Fibroblast of skin of abdomen (primary cell): Measurements from ENCODE around the gene GID8.

Experiments
- DNase-seq: peaks from one replicate; pipeline ENCODE4 v3.0.0-alpha.2; 2013

Gene GID8

DNA sequence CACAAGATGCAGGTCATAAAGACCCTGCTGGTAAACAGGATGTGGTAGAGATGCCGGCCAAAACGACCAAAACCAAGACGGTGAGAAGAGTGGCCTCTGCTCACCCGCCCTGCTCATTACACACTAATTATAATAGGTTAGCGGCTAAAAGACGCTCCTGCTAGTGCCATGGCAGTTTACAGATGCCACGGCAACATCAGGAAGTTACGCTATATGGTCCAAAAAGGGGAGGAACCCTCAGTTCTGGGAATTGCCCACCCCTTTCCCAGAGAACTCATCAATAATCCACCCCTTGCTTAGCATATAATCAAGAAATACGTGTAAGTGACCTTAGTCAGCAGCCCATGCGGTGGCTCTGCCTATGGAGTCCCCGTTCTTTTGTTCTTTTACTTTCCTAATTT lies 51.3 kb downstream of the GID8 start:
- no peak for DNase-seq

DNA sequence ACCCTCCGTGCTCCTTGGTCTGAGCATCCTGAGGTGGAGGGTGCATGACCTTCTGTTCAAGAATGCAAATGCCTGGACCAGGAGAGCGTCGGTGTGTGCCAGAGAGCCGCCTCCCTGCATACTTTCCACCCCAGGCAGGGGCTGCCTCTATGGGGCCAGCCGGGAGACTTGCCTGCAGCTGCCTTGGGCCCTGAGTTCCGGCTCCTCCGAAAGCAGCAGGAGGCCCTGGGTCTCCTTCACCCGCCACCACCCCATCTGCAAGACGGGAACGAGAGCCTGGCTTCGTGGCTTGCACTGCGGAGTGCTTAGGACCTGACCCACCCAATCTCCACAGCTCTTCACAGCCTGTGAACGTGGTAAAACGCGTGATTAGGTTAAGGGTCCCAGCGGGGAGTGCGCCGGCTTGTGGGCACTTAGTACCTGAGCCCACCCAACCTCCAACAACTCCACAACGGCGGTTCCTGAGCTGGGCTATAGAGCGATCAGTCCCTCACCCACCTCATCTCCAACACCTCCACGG lies 52.4 kb downstream of the GID8 start:
- no peak for DNase-seq

DNA sequence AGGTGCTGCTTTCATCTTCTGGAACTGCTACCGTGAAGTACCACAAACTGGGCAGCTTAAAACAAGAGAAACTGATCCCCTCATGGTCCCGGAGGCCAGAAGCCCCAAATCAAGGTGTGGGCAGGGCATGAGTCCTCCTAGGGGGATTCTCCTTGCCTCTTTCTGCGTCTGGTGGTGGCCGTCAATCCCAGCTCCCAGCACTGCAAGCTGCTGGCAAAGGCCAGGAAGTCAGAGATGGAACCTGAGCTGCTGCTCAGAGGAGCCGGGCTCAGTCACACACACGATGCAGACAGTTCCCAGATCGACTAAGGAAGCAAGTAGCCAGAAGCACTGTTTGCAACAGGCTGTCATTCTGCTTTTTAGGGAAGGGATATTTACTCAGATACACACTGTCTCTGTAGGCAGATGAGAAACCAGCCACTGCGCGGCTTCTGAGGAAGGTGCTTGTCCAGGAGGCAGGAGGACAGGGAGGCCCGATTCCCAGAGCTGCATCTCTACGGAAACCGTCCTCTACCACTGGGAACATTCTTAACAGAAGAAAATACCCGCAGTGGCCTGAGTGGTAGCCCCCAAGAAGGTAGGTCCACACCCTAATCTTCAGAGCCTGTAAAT lies 53.4 kb downstream of the GID8 start:
- DNase-seq = no peak

DNA sequence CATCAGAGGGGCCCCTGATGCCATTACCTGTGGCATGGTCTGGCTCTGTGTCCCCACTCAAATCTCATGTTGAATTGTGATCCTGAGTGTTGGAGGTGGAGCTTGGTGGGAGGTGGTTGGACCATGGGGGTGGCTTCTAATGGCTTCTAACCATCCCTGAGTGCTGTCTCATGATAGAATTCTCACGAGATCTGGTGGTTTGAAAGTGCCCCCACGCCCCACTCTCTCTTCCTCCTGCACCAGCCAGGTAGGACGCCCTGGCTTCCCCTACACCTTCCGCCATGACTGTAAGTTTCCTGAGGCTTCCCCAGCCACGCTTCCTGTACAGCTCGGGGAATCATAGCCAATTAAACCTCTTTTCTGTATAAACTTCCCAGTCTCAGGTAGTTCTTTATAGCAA lies 53.9 kb downstream of the GID8 start:
- no peak for DNase-seq

DNA sequence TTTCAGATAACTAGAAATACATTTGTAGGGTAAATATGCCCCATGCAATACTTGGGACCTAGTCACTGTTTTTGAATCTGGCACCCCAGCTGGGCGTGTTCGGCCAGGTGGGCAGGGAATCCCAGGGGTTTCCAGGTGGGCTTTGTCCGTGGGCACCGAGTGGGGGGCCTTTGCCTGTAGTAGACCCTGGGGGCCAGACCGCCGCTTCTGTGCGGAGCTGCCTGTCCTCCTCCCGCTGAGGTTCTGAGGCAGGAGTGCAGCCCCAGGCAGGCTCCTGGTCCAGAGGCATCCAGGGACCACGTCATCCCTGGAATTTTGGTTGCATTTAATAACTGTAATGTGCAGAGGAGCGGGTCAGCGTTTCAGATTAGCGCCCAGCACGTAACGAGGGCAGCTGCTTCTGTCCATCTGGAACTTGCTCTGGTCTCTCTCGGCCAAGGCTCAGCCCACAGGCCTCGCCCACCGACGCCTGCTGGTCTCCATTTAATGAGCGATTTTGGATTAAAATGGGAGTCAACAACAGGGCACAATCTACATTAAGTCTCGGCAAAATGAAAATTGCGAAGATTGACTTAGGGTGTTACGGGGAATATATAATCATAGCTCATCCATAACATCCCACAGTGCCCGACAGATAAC lies 56.0 kb downstream of the GID8 start:
- DNase-seq = no peak

DNA sequence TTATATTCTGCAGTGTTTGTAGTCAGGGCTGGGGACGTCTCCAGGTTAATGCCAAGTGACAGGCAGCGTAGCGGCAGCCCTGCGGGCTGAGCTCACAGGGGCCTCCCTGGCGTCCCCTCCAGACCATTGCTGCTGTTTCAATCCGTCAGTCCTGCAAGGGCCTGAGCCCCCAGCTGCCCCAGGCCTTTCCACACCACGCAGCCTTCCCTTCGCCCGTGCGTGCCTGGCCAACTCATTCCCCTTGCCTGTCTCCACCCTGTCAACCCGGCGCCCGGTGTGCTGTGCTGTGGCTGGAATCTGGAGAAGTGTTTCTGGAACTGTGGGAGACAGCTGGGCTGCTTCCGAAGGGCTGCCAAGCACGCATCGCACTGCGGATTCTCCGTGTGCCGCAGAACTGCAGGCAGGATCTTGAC lies 56.9 kb downstream of the GID8 start:
- DNase-seq = no peak

DNA sequence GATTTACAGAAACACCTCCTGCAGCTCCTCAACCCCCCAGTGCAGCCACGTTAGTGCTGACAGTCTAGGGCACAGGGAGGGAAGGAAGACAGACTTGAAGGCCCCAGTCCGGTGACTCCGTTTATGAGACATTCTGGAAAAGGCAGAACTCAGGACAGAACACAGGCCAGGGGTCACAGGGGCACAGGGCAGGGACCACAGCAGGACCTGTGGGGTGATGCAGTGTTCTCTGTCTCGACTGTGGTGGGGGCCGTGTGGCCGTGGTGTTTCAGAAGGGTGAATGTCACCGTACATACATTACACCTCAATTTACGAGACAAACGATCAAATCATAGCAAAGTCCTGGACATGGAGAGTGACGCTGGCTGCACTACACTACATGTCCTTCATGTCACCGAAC lies 57.5 kb downstream of the GID8 start:
- no peak for DNase-seq

DNA sequence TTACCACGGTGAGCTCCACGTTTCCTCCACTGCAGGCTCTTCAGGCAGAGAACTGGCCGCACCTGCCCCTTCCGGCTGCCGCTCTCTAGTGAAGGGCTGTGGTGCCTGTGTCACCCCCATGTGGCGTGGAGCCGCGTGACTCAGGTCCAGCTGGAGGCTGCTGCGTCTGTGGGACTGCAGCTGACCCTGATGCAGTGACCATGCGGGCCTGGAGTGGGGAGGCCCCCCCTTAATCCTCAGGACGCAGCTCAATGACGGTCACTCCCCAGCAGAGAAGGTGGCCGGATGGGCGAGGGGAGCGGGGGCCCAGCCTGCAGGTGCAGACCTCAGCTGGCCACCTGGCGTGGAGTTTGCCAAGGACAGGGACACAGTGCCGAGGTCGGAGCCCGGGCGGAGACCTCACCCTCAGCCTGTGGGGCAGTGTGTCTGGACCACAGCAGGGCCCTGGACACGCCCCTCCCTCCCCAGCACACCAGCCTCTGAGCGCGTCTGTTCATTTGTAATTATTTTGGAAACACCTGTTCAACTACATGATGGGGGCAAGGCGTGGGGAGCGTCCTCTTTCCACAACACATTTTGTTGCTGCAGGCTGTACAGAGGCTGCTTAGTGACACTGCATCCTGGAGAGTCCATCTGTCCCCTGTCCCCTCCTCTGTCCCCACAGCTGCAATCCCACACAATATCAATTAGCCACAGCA lies 58.1 kb downstream of the GID8 start:
- no peak for DNase-seq

DNA sequence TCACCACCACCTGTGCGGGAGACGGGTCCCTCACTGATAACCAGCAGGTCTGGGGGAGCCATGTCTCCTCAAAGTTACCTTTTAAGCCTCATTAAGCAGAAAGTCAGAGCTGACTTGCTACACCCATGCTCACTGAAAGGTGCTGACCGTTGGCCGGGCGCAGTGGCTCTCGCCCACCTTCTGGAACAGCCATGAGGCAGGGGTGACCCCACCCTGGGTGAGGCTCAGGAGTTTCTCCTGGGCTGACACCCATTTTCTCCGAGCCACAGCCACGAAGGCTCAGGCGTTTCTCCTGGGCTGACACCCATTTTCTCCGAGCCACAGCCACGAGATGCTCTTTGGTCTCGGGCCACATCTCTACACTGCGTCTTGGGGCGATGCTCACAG lies 58.6 kb downstream of the GID8 start:
- no peak for DNase-seq

DNA sequence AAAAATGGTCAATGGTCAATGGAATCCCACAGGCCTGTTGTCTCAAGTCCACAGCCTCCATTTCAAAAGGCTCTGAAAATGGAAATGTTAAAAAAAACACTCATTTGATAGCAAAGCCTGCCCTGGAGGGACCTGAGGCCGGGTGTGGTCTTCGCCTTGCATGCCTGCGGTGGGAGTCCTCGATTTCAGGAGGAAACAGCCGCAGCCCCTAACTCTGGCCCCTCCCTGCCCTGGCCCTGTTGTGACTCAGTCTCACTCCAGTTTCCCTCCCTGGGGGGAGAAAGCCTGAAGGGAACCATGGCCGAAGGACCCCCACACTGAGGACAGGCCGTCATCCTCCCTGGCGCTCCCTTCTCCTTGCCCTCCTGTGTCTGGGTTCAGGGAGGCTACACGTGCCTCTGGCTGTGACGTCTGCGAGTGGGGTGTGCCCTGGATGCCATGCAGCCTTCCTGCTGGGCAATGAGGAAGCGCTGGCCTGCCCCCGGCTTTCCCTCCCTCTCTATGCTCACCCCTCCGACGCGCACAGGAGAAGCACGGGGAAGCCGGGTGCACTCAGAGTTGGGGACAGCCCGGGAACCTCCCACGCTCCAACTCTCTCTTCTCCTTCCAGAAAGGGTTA lies 59.6 kb downstream of the GID8 start:
- no peak for DNase-seq
